SU-DHL-6 (cell line): ENCODE measurements around the gene KIAA0319L.

Experiments used
- H2AFZ ChIP-seq: fragments of 200-600 bp; sonication (generic); 2 replicates; pipeline ENCODE4 v1.6.1; 2014; ENCODE audit warnings: low read depth, mild to moderate bottlenecking, moderate library complexity, mixed read lengths, antibody characterized with exemption, low read length; ENCODE audit not compliant: severe bottlenecking
- H3F3A ChIP-seq: fragments of 200-600 bp; shearing (Covaris generic); 2 replicates; pipeline ENCODE4 v1.6.0; 2016; ENCODE audit warnings: antibody characterized with exemption, mild to moderate bottlenecking; ENCODE audit not compliant: insufficient read depth
- H3K27ac ChIP-seq: fragments of 200-600 bp; sonication (generic); 2 replicates; pipeline ENCODE4 v1.5.1; 2016; ENCODE audit warnings: low read depth, mild to moderate bottlenecking, low read length, moderate library complexity, mixed read lengths
- H3K27me3 ChIP-seq: fragments of 200-600 bp; sonication (generic), shearing (Covaris generic); 2 replicates; pipeline ENCODE4 v1.6.0; 2014; ENCODE audit warnings: mild to moderate bottlenecking, low read length
- H3K36me3 ChIP-seq: fragments of 200-600 bp; sonication (generic); 2 replicates; pipeline ENCODE4 v1.6.1; 2014; ENCODE audit warnings: mild to moderate bottlenecking, low read length, mixed read lengths
- H3K4me2 ChIP-seq: fragments of 300-600, 200-600 bp; shearing (Covaris generic), sonication (generic); 2 replicates; pipeline ENCODE4 v1.6.0; 2014; ENCODE audit warnings: low read length, low read depth, mild to moderate bottlenecking; ENCODE audit not compliant: poor library complexity, severe bottlenecking
- H3K4me3 ChIP-seq: fragments of 200-600 bp; sonication (generic); 2 replicates; pipeline ENCODE4 v1.5.1; 2014; ENCODE audit warnings: antibody characterized with exemption, low read length, mild to moderate bottlenecking, mixed read lengths; ENCODE audit not compliant: insufficient read depth, poor library complexity, severe bottlenecking
- H3K79me2 ChIP-seq: fragments of 200-600 bp; sonication (generic); 2 replicates; pipeline ENCODE4 v1.6.1; 2014; ENCODE audit warnings: mild to moderate bottlenecking, low read length, moderate library complexity; ENCODE audit not compliant: insufficient read depth
- H3K9ac ChIP-seq: fragments of 200-600 bp; sonication (generic); 2 replicates; pipeline ENCODE4 v1.7.0; 2014; ENCODE audit warnings: mild to moderate bottlenecking, low read length
- H3K9me2 ChIP-seq: fragments of 200-600 bp; sonication (generic); replicated peaks from 2 replicates; pipeline ENCODE4 v1.6.1; 2014; ENCODE audit warnings: low read length; ENCODE audit not compliant: insufficient read depth
- H3K9me3 ChIP-seq: fragments of 200-600 bp; sonication (generic); 2 replicates; pipeline ENCODE4 v1.6.1; 2014; ENCODE audit warnings: low read length, mixed read lengths; ENCODE audit not compliant: insufficient read depth
- H4K20me1 ChIP-seq: fragments of 200-600 bp; sonication (generic); 2 replicates; pipeline ENCODE4 v1.6.1; 2014; ENCODE audit warnings: low read depth, mild to moderate bottlenecking, antibody characterized with exemption, low read length, moderate library complexity, mixed read lengths
- EZH2phosphoT487 ChIP-seq: fragments of 200-600 bp; sonication (generic), shearing (Covaris generic); conservative IDR thresholded peaks from 2 replicates; pipeline ENCODE4 v1.6.1; 2018; ENCODE audit warnings: mild to moderate bottlenecking, antibody characterized with exemption, low read length, moderate library complexity, mixed read lengths
- TF ChIP-seq, protein P1 (sequence below): fragments of 200-600 bp; sonication (generic); IDR thresholded peaks from one replicate; pipeline ENCODE4 v1.5.1; 2017; ENCODE audit warnings: antibody characterized with exemption, mild to moderate bottlenecking, low read length, moderate library complexity; ENCODE audit not compliant: insufficient read depth, poor library complexity, severe bottlenecking

Gene KIAA0319L

DNA sequence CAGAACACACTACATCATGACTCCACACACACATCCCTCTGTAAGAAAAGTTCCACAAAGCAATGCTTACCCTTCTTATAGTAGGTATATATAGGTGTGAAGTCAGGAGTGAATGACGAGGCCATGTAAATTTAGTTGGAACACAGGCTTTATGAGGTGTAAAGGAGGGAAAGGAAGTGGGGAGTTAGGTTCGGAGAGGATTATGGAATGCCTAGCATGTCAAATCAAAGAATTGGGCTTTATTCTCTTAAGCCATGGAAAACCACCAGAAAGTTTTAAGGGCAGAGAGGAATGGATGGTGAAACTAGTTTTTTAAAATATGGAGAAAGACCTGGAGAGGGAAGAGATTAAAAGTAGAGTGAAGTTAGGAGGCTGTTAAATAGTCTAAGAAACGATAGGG is 42.2 kb upstream of the KIAA0319L start:
- Histone ChIP-seq H3K27me3 (no peaks in the 10 kb centered on the region), H3K79me2 (no peaks in the 10 kb centered on the region), H3K36me3 (peaks cover 4% of the 10 kb centered on the region; the same call in 1 of the 2 replicates), H2AFZ (no peak overlapping the region), H4K20me1 (no peaks in the 10 kb centered on the region), H3K9ac (no peak overlapping the region), H3K4me3 (no peak overlapping the region), H3F3A (0 out of 2 replicates have a peak, but pooled peaks cover 4% of the 10 kb centered on the region), H3K27ac (no peak overlapping the region), H3K4me2 (no peak overlapping the region), H3K9me2 (no peaks in the 10 kb centered on the region), H3K9me3 (no peaks in the 10 kb centered on the region)
- TF ChIP-seq, protein P1, sequence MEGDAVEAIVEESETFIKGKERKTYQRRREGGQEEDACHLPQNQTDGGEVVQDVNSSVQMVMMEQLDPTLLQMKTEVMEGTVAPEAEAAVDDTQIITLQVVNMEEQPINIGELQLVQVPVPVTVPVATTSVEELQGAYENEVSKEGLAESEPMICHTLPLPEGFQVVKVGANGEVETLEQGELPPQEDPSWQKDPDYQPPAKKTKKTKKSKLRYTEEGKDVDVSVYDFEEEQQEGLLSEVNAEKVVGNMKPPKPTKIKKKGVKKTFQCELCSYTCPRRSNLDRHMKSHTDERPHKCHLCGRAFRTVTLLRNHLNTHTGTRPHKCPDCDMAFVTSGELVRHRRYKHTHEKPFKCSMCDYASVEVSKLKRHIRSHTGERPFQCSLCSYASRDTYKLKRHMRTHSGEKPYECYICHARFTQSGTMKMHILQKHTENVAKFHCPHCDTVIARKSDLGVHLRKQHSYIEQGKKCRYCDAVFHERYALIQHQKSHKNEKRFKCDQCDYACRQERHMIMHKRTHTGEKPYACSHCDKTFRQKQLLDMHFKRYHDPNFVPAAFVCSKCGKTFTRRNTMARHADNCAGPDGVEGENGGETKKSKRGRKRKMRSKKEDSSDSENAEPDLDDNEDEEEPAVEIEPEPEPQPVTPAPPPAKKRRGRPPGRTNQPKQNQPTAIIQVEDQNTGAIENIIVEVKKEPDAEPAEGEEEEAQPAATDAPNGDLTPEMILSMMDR, result no peak
- no peak for TF ChIP-seq EZH2phosphoT487

DNA sequence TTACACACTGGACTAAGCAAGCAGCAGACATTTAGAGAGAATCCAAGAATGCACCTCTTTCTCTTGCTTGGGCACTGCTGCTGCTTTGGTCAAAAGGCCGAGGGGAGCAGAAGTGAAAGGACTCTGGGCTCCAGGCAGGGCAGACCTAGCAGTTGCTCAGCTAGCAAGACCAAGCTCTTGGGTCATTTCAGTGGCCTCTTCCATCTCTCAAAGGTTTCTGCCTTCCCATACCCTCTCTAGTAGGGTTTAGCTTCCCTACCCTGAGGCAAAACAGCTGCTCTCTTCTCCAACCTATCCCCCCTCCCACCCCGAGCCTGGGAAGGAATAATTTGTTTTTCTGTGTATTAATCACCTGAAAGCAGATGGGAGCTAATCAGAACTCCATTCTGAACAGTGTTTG is 41.7 kb upstream of the KIAA0319L start:
- no peak overlapping the region for H3K4me3 ChIP-seq
- H3K9me2 ChIP-seq, result no peaks in the 10 kb centered on the region
- no peak overlapping the region for H3K27ac ChIP-seq
- H2AFZ ChIP-seq, result no peak overlapping the region
- TF ChIP-seq, protein P1, result no peak
- TF ChIP-seq EZH2phosphoT487, result no peak
- no peaks in the 10 kb centered on the region for H3K79me2 ChIP-seq
- no peak overlapping the region for H3K4me2 ChIP-seq
- H3F3A ChIP-seq, result 0 out of 2 replicates have a peak, but pooled peaks cover 4% of the 10 kb centered on the region
- no peak overlapping the region for H3K9ac ChIP-seq
- H3K27me3 ChIP-seq, result no peaks in the 10 kb centered on the region
- peaks cover 4% of the 10 kb centered on the region; the same call in 1 of the 2 replicates for H3K36me3 ChIP-seq
- H4K20me1 ChIP-seq, result no peaks in the 10 kb centered on the region
- no peaks in the 10 kb centered on the region for H3K9me3 ChIP-seq

DNA sequence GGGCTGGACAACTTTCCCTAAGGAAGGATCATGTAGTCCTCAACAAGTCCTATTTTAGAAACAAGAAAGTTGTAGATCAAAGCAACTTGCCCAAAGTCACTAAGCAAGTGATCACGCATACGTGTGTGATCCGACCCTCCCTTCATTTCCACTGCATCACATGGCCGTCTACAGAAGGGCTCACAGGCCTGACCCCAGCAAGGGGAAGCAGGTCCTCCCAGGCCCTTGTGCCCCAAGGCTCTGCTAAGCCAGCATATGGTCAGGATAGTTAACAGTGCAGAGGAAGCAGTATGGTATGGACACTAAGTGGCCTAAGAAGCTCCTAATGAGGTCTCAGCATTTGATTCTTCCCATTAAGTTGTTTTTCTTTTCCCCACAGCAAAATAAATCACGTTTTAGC is 40.7 kb upstream of the KIAA0319L start:
- Histone ChIP-seq H3K9me3 (no peaks in the 10 kb centered on the region), H4K20me1 (no peaks in the 10 kb centered on the region), H3K79me2 (no peaks in the 10 kb centered on the region), H3K27me3 (no peaks in the 10 kb centered on the region), H3K9ac (no peak overlapping the region), H3K4me3 (no peak overlapping the region), H3K9me2 (no peaks in the 10 kb centered on the region), H3F3A (0 out of 2 replicates have a peak, but pooled peaks cover 4% of the 10 kb centered on the region), H3K4me2 (no peak overlapping the region), H2AFZ (no peak overlapping the region), H3K27ac (no peak overlapping the region), H3K36me3 (peaks cover 2% of the 10 kb centered on the region; the same call in 1 of the 2 replicates)
- TF ChIP-seq, protein P1, result no peak
- TF ChIP-seq EZH2phosphoT487, result no peak
